Lower leg skin (tissue), 4 donors: ENCODE measurements around the gene RPL31. TPM values are rescaled to one million over a fixed set of nuclear protein-coding genes. Genes with fewer than 3 reads are reported as not detected.

Experiments
- DNase-seq, 2 donors: peaks; one replicate each; pipeline ENCODE4 v3.0.0-alpha.2; 2019; ENCODE audit warnings: low spot score in 2 of 2
- H3K4me3 ChIP-seq: fragments of 200-600 bp; sonication (generic); 2 replicates; pipeline ENCODE4 v1.5.1; 2017; ENCODE audit warnings: mild to moderate bottlenecking, low read depth; ENCODE audit not compliant: poor library complexity, severe bottlenecking
- POLR2A ChIP-seq, 2 donors: fragments of 450-650 bp; IDR thresholded peaks; one replicate each; pipeline ENCODE4 v1.6.1; 2016 to 2017; ENCODE audit warnings: antibody characterized with exemption in 2 of 2, mild to moderate bottlenecking in 1 of 2, moderate library complexity in 1 of 2
- WGBS, 2 donors: methylation state at CpG; one replicate each; pipeline ENCODE4 v1.1.5; 2018; 5-methylcytosine and 5-hydroxymethylcytosine counted together
- intact Hi-C: fragments of 100-400 bp; cut with DNase I; formaldehyde crosslinking; loops from one replicate; pipeline ENCODE4 v1.15.0; 2023; ENCODE audit warnings: low total_unique reads
- total RNA-seq, 4 donors: library from RNA; depleted of rRNA; stranded (reverse); fragments of >200 nt; gene quantifications; one replicate each; pipeline ENCODE4 v1.1.0, GENCODE V29; 2016
- TF ChIP-seq, protein P1 (sequence below), 3 donors: fragments of 450-650 bp; IDR thresholded peaks; one replicate each; pipeline ENCODE4 v1.5.1; 2016; ENCODE audit warnings: antibody characterized with exemption in 3 of 3, mild to moderate bottlenecking in 3 of 3, moderate library complexity in 2 of 3

Gene RPL31
- total RNA-seq, 4 donors from 2014 or later, result 1,244 to 1,827 (median 1,503) TPM

DNA sequence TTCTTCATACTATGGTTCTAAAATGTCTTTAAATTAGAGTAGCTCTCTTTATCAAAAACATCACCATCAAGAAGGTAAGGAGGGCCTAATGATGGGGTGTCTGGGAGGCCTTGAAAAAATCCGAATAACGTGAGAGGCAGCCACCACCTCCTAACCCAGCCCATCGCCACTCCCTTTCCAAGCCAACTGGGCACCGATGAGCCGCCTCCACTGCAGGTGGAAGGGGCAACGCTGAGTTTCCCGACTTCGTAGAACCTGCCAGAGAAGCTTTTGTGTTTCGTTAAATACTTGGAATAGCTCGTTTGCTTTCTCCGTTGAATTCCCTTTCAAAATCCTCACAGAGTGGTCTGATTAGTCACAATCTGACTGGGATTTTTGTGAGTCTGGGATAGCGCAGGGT, 22.0 kb upstream of the RPL31 start:
- no peak overlapping the region for H3K4me3 ChIP-seq
- intact Hi-C loops, result loop anchor here (10.0 kb wide), 1 partner anchor 245 kb away; no protein-coding TSS in a partner anchor
- TF ChIP-seq, protein P1, sequence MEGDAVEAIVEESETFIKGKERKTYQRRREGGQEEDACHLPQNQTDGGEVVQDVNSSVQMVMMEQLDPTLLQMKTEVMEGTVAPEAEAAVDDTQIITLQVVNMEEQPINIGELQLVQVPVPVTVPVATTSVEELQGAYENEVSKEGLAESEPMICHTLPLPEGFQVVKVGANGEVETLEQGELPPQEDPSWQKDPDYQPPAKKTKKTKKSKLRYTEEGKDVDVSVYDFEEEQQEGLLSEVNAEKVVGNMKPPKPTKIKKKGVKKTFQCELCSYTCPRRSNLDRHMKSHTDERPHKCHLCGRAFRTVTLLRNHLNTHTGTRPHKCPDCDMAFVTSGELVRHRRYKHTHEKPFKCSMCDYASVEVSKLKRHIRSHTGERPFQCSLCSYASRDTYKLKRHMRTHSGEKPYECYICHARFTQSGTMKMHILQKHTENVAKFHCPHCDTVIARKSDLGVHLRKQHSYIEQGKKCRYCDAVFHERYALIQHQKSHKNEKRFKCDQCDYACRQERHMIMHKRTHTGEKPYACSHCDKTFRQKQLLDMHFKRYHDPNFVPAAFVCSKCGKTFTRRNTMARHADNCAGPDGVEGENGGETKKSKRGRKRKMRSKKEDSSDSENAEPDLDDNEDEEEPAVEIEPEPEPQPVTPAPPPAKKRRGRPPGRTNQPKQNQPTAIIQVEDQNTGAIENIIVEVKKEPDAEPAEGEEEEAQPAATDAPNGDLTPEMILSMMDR (IDR thresholded peaks at IDR 0.05), result no peak
- no peak for TF ChIP-seq POLR2A (IDR thresholded peaks at IDR 0.05)
- DNase-seq, result no peak
- 93 to 96% methylated on average over 12 of the region's 12 CpGs for WGBS, 2 donors

DNA sequence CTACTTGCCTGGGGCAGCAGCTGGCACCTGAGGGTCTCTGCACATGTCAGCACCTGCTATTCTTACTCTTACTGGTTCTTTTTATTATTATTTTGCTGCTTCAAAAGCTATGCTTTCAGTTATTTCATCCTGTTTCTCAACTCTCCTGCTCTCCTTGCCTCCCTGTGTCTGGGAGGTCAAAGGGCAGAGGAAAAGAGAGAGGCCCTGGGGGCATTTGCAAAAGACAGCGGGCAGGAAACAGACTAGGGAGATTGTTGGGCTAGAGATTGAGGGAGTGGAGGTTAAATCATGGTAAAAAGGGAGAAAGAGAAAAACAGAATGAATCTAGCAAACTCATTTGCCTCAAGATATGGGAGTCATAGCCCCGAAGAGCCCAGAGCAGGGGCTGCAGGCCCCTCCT, 21.1 kb upstream of the RPL31 start:
- TF ChIP-seq, protein P1 (IDR thresholded peaks at IDR 0.05), result no peak
- no peak overlapping the region for H3K4me3 ChIP-seq
- intact Hi-C loops, result loop anchor here (10.0 kb wide), 1 partner anchor 246 kb away; no protein-coding TSS in a partner anchor
- 67 to 85% methylated on average over 2 of the region's 2 CpGs for WGBS, 2 donors
- no peak for DNase-seq

DNA sequence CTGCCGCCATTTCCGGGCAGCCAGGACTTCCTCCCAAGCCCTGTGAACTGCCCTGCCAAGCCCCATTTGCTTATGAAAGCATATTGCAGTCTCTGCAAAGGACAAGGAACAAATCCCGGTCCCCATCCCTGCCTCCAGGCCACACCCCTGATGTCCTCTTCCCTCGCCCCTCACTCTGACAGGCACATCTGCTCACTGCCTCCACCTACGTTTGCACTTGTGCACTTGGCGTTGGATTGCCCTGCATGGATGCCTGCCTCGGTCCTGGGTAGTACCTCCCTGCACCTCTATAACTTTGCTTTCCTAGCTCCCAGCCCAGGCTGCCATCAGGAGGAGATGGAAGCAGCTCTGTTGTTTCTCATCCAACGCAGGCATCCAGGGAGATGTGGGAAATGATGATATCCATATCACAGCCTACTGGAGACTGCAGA, 19.6 kb upstream of the RPL31 start:
- DNase-seq, result no peak
- 74 to 79% methylated on average over 8 of the region's 8 CpGs for WGBS, 2 donors
- no peak overlapping the region for H3K4me3 ChIP-seq
- intact Hi-C loops, result loop anchor here (10.0 kb wide), 1 partner anchor 248 kb away; no protein-coding TSS in a partner anchor
- no peak for TF ChIP-seq POLR2A (IDR thresholded peaks at IDR 0.05)
- TF ChIP-seq, protein P1 (IDR thresholded peaks at IDR 0.05), result no peak

DNA sequence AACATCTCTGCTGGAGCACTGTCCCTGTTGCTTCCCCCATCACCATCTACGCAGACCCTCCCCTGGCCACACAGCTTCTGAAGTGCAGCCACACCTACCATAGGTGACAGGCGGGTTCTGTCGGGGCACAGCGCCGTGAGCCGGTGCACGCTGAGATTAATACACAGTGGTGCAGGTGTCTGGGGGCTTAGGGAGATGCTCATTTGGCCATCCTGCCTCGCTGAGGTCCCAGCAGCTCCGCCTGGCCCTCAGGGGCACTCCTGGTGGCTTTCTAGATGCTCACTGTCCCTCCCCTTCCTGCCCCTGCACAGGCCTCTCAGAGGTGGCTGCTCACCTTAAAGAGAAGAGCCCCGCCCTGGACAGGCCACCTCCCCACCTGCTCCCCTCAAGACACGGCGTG, 18.9 kb upstream of the RPL31 start:
- no peak for DNase-seq
- TF ChIP-seq POLR2A (IDR thresholded peaks at IDR 0.05), result no peak
- TF ChIP-seq, protein P1 (IDR thresholded peaks at IDR 0.05), result no peak
- no peak overlapping the region for H3K4me3 ChIP-seq
- intact Hi-C loops, result loop anchor here (10.0 kb wide), 1 partner anchor 248 kb away; no protein-coding TSS in a partner anchor
- WGBS, 2 donors, result 82 to 91% methylated on average over 12 of the region's 12 CpGs

DNA sequence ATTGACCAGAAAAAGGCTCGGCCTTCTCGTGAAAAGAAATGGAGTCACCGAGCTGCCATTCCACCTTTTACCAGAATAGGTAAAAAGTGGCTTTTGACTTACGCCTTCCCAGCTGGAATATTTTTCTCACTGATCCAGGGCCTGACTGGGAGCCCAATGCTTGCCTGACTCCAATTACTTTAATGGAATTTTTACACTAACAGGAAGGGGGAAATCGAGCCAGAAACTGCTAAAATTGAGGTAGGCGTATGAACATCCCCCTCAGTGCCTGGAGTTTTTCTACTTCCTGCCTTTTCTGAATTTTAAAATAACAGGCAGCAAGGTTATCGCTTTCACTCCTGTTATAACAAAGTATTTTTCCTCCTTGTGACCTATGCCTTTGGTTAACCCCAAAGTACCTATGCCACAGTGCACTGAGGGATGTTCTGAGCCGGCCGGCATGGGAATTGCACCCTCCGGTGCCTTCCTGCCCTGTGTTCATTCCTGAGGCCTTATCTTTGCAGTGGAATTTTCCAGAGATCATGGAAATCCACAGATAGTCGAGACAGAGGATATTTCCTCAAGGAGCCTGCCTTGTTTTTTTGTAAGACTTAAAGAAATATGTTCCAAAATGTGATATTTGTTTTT, 18.3 kb upstream of the RPL31 start:
- no peak for DNase-seq
- WGBS, 2 donors, result 73 to 76% methylated on average over 11 of the region's 11 CpGs
- no peak overlapping the region for H3K4me3 ChIP-seq
- intact Hi-C loops, result loop anchor here (2.0 to 10.0 kb wide), 2 partner anchors 249 to 375 kb away; no protein-coding TSS in a partner anchor
- TF ChIP-seq, protein P1 (IDR thresholded peaks at IDR 0.05), result no peak
- TF ChIP-seq POLR2A (IDR thresholded peaks at IDR 0.05), result no peak
